T1000 (cell line): ENCODE measurements around the gene DCBLD1.

Experiments
- DNase-seq: peaks from one replicate; lab custom pipeline; 2025; ENCODE audit warnings: mixed read lengths; lab: John Stamatoyannopoulos, UW

The DCBLD1 gene

GRCh38 chr6:117530467-117531242 is 48.2 kb downstream of the DCBLD1 start:
- DNase-seq = no peak

- peak; percentile 18 for DNase-seq
Measured at GRCh38 chr6:117531346-117531745, 48.9 kb downstream of the DCBLD1 start.

GRCh38 chr6:117531809-117532725 is 49.6 kb downstream of the DCBLD1 start:
- DNase-seq = no peak

DNA sequence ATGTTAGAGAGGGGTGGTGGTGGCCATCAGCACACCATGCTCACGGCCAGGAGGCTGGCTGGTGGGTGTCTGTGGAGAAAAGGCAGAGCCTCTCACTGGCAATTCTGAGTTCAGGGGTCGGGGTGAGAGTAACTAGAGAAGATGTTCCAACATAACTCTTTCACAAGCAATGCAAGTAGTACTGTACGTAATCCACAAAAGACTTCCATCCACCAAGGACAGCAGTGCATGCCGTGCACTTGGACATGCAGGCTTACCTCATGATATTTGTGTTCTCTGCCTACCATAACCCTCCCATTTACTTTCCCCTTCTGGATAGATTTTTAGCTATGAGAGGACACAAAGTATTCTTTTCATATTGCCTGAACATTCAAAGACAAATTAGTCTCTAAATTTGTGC is 51.3 kb downstream of the DCBLD1 start:
- DNase-seq = no peak

DNA sequence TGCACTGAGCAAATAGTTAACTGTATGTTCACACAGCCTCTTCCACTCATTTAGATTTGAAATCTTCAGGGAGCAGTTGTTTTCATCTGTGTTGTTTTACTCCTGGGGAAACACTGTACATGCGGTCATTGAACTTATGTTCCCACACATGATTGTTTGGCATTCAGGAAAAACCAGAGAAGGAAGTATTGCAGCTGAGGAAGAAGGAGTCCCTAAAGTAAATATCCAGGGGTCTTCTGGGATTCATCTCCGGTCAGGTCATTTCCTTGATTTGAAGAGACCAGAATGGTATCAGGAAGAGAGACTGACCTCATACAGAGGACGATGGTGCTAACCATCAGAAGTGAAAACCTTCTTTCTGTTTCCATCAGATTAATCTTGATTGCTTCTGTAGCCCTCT is 52.5 kb downstream of the DCBLD1 start:
- no peak for DNase-seq

DNA sequence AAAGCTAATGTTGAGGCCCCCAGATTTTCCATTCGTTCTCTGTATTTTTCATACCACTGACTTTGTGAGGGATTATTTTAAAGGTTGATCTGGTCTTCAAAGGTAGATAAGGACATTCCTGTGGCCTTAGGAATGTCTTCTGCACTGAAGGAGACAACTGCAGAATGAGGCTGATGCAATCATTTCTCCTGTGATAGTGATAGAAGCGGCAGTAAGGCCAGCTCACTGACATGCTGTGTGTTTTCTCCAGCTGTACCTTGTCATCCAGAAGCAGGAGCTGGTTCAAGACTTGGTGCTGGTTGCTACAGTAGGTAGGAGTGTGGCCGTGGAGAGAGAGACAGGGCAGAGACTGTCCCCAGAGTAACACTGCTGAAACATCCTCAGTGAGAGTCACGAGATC is 53.8 kb downstream of the DCBLD1 start:
- no peak for DNase-seq

GRCh38 chr6:117538615-117539014 is 56.1 kb downstream of the DCBLD1 start:
- no peak for DNase-seq

- DNase-seq = no peak
Measured at GRCh38 chr6:117540670-117541069, 58.2 kb downstream of the DCBLD1 start.

DNA sequence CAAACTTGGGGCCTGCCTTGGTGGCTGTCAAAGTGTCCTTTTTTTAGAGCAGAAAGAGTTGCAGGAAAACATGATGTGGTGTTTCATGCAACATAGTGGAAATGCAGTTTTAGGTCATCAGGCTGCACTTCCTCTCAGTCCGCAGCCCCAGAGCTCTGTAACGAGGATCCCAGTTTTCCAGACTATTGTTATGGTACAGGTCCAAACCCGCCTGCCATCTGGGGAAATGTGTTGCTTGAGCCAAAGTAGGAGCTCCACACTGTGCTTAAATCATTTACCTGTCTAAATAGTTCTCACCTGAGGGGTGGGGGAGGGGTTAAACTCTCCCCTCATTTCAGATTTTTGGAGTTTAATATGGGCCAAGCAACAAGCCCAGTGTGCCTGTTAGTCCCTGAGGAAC is 60.0 kb downstream of the DCBLD1 start:
- no peak for DNase-seq

DNA sequence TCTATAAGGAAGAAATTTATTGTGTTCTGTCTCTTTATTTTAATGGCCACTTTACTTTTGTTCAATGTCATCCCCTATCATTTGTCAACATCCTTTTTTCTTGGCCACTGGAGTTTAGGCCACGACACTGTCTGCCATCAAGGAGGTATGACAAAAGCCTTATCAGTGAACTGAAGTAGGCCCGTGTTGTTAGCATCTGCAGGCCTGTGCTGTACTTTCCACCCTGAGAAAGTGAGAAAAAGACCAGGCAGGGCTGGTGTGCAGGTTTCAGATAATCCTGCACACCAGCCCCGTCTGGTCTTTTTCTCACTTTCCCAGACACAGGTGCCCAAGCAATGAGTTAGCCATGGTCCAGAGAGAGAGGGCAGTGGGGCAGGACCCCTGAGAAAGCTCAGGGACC is 62.2 kb downstream of the DCBLD1 start:
- no peak for DNase-seq

DNA sequence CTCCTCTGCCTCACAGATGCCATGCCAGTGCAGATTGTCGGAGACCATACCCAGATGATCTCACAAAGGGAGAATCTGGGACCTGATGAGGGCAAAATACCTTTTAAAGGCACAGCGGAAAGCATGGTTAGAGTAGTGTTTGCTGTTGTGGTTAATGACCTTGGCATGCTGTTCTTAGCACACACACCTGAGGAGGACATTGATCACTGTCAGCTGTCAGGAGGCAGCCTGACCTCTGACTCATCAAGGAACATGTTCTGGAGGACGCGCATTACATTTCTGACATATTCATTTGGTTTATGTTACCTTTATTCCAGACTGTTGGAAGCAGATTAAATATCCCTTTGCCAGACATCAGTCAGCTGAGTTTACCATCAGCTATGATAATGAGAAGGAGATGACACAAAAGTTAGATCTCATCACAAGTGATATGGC is 62.7 kb downstream of the DCBLD1 start:
- DNase-seq = no peak

DNA sequence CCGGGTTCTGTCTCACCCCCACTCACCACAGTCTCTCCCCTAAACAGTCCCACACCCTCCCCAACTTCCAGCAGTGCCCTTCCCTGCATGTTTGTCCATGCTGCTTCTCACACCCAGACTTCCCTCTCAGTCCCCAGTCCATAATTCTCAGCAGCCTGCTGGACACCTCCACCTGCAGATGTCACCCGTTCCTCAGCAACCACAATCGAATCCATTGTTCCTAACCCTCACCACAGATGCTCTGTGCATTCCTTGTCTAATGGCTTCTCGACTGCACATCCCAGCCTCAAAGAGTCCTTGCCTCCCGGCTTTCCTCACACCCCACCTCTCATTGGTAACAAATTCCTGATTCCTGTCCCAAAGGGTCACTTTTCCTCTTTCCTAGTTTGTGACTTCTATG is 64.2 kb downstream of the DCBLD1 start:
- no peak for DNase-seq

DNA sequence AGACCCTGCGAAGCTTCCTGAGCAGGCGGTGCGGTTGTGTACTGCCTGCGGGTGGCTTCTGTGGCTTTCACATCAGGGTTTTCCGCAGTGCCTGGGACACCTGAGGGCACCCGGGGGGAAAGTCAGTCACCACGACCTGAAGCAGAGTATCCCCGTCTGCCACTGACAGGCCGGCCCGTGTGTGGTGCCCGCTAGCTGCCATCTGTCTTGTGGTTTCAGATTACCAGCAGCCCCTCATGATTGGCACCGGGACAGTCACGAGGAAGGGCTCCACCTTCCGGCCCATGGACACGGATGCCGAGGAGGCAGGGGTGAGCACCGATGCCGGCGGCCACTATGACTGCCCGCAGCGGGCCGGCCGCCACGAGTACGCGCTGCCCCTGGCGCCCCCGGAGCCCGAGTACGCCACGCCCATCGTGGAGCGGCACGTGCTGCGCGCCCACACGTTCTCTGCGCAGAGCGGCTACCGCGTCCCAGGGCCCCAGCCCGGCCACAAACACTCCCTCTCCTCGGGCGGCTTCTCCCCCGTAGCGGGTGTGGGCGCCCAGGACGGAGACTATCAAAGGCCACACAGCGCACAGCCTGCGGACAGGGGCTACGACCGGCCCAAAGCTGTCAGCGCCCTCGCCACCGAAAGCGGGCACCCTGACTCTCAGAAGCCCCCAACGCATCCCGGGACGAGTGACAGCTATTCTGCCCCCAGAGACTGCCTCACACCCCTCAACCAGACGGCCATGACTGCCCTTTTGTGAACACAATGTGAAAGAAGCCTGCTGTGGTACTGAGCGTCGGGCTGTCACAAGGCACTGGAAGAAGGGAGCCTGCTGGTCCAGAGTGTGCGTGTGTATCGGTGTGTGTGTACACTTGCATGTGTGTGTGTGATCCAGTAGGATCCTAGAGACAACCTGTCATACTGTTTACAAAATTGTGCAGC is 65.5 kb downstream of the DCBLD1 start:
- DNase-seq = no peak

DNA sequence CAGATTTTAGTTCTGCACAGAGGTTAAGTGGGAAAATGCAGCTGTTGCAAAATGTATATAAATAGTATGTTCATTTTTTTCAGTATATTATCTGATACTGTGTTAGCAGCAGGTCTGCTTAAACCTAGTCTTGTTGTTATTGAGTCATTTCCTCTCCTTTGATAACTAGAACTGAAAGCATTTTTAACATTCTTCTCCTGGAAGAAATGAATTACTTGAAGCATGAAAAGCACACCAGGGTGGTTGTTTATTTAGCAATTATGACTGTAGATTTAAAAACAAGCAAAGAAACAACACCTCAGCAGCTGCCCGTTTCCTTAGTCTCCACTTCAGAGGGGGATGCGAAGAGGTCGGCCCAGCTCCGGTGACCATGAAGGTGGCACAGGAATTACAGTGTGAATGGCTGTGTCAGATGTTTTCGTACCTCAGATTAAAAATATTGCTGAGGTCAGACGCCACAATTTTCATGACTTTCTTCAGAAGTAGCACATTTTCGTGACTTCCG is 66.4 kb downstream of the DCBLD1 start:
- no peak for DNase-seq

- no peak for DNase-seq
Measured at GRCh38 chr6:117549611-117550010, 67.1 kb downstream of the DCBLD1 start.

DNA sequence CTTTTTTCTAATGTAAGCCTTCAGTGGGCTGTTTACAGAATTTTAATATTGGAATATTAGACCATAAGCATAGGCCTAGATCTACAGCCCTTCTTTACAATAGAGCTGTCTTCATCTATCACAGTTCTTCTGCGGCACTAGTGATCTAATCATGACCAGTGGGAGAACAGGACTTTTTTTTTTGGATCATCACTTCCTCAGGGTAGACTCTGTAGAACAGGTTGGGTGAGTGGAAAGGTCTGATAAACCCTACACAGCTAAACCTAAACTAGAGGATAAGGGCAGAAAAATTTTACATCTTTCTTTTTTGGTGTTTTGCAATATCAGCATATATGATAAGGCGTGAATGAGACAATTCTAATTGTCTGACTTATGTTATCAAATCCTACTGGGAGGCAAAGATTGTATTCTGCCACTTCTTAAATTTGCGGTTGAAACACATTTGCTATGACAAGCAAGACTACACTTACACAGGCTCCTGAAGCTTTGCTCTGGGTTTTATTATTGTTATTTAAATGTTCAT is 67.7 kb downstream of the DCBLD1 start:
- no peak for DNase-seq

DNA sequence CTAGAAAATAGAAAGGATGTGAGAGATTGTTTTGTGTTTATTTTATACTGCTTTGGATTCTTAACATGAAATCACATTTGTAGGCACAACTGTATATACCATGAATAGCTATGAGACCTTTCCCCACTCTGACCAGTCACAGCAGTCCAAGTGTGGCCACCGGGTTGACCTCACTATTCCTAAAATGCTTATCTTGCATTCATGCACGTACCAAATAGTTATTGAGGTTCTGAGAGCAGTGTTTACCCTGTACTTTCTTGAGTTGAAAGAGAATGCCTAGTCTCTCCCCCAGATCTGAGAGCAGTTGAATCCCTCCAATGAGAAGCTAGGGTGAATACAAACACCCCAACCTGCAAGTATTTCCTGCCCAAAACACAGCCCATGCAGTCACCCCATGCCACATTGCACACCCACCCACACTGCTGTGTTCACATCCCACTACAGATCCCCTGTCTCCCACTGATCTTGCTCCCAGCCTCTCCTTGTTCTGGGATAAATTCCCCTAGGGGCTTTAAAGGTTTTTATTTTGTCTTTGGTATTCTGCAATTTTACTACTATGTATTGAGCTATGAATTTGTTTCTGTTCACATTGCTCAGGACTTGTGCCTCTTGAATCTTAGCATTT is 68.3 kb downstream of the DCBLD1 start:
- no peak for DNase-seq

DNA sequence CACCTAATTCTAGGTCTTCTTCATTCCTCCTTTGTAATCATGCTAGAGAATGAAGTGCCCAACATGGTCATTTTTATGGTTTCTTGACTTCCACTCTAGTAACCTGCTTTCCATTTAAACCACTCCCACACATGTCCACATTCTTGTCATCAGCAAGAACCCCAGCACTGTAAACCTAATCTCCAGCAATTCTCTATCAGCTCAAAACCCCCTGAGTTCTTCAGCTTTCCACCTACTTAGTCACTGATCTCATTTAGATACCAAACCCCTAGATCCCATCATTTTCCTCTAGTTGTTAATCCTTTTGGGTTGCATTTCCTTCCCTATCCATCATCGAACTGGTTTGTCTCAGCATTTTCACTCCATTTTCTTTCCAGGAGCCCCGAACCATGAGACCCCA is 70.1 kb downstream of the DCBLD1 start:
- DNase-seq = no peak

DNA sequence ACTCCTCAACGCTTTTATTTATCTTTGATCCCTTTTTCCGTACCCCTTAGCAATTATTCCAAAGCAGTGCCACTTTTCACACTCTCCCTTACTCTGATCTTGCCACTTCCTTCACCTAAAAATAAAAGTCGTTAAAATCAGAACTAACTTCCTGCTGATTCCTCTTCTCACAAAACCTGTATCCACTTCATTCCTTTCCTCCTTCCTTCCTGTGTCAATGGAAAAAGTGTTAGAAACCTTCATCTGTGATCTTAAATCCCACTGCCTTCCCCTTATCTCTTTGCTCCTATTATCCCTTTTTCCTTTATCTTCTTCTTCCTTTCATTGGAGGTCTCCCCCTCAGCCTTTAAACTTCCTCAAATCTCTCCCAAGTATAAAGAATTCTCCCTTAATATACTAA is 70.7 kb downstream of the DCBLD1 start:
- DNase-seq = no peak

- DNase-seq = no peak
Measured at GRCh38 chr6:117555262-117555849, 72.9 kb downstream of the DCBLD1 start.
